Large intestine (tissue), 3 donors: ENCODE data around the gene RAD51B. TPM values are rescaled to one million over a fixed set of nuclear protein-coding genes. Genes with fewer than 3 reads are reported as not detected.

Experiments
- DNase-seq, 2 donors: peaks; one replicate each; pipeline versions ENCODE4 v3.0.0 to v3.0.0-alpha.2; 2013
- H3K27ac ChIP-seq: one replicate; pipeline ENCODE4 v1.5.1; 2013; ENCODE audit warnings: low read length
- H3K27me3 ChIP-seq: 2 replicates; pipeline ENCODE4 v1.6.1; 2013; ENCODE audit warnings: low read length; ENCODE audit not compliant: control insufficient read depth, insufficient read depth
- H3K36me3 ChIP-seq: 2 replicates; pipeline ENCODE4 v1.6.1; 2013; ENCODE audit warnings: low read length; ENCODE audit not compliant: control insufficient read depth, insufficient read depth
- H3K4me1 ChIP-seq: one replicate; pipeline ENCODE4 v1.6.1; 2013; ENCODE audit warnings: low read length; ENCODE audit not compliant: control insufficient read depth, insufficient read depth
- H3K4me3 ChIP-seq: one replicate; pipeline ENCODE4 v1.5.1; 2013; ENCODE audit warnings: low read length
- H3K9me3 ChIP-seq: one replicate; pipeline ENCODE4 v1.6.1; 2013; ENCODE audit warnings: mild to moderate bottlenecking, low read depth, low read length, moderate library complexity; ENCODE audit not compliant: control insufficient read depth
- WGBS: methylation state at CpG from one replicate; pipeline ENCODE4 v1.1.5; 2013; ENCODE audit warnings: low lambda C conversion rate; ENCODE audit not compliant: insufficient coverage; 5-methylcytosine and 5-hydroxymethylcytosine counted together
- polyA plus RNA-seq: library from polyadenylated mRNA; unstranded; fragments of 120-200 nt; gene quantifications from one replicate; pipeline ENCODE4 v1.2.1, GENCODE V29; 2013

RAD51B gene
- polyA plus RNA-seq, 1 donor, result 6.4 TPM

DNA sequence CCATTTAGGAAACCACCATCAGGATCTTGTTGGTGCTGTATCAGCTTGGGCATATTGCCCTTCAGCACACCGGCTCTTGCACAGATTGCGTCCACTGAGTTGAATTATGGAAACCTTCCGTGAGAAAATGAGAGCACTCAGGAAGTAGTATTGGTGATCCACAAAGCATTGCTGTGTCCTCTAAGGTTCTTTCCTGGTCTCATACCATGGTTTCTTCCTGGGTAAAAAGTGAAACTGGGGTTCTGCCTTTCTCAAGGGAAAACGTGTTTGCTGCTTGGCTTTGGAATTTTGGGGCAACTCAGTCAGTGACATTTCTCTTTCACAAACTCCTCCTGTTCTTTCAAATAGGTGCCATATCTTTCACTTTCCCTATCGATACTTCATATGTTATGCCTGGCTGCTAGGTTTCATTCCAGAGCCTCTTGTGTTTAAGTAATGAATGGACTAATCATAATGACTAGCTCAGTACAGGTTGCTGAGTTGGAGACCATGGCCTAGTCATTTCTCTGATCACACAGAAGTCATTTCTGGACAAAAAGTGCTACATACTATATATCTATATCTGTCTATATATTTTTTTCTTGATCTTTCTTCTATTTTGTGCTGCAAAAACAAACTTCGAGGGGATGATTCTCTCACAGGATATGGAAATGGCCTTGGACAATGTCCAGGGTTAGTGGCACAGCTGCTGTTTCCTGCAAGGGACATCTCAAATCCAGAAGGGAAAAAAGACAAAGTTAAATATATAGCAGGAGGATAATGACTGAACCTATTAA is 549.9 kb downstream of the RAD51B start:
- Histone ChIP-seq H3K9me3 (no peaks in the 10 kb centered on the region), H3K4me1 (peaks cover 7% of the 10 kb centered on the region), H3K27me3 (no peaks in the 10 kb centered on the region), H3K36me3 (no peaks in the 10 kb centered on the region), H3K27ac (no peak overlapping the region), H3K4me3 (no peak overlapping the region)
- WGBS, result 92% methylated on average over 2 of the region's 6 CpGs
- DNase-seq, result no peak

DNA sequence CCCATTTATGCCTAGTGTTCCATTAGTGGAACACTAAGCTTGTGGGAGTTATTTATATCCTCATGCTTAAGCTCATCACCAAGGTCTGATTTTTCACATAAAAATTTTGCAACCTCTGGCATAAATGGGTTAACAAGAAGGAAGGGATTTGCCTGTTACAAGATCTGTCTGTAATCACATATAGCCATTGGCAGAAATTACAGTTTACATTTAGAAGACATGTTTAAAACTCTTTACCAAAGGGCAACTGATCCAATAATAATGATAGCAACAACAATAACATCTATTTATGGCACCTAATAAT is 550.4 kb downstream of the RAD51B start:
- Histone ChIP-seq H3K4me3 (no peak overlapping the region), H3K9me3 (no peaks in the 10 kb centered on the region), H3K4me1 (peaks cover 3% of the 10 kb centered on the region), H3K27ac (no peak overlapping the region), H3K36me3 (no peaks in the 10 kb centered on the region), H3K27me3 (no peaks in the 10 kb centered on the region)
- no peak for DNase-seq

DNA sequence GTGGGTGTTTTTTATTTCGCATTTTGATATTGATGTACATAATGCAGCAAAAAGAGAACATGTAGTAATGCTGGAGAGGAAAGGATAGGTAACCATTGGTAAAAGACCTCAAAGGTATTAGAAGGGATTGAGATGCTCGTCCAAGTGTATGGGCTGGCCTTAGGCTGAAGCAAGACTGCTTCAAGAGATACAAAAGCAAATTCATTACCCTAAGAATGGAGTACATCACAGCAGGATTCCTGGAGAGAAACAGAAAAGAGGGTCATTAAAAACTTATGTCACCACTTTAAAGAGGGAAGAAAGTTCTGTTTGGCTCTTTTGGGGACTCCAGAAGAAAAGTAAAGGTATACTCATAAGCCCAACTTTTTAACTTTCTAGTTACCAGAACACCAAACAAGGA is 552.8 kb downstream of the RAD51B start:
- Histone ChIP-seq H3K4me3 (no peak overlapping the region), H3K27me3 (no peaks in the 10 kb centered on the region), H3K36me3 (no peaks in the 10 kb centered on the region), H3K27ac (no peak overlapping the region), H3K4me1 (peaks cover 7% of the 10 kb centered on the region), H3K9me3 (no peaks in the 10 kb centered on the region)
- DNase-seq, result no peak
- 100% methylated on average over 1 of the region's 2 CpGs for WGBS

DNA sequence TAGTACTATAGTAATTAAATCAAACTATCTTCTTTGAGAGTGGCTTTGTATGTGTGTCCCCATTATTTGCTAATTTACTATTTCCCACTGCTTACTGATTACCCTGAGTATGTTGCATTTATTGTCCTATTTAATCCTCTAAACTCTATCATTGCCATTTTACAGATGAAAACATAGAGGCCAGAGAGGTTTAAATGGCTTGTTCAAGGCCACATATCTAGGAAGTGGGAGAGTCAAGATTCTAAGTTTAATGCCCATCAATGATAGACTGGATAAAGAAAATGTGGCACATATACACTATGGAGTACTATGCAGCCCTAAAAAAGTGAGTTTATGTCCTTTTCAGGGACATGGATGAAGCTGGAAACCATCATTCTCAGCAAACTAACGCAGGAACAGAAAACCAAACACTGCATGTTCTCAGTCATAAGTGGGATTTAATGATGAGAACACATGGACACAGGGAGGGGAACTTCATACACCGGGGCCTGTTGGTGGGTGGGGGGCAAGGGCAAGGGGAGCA is 553.6 kb downstream of the RAD51B start:
- no peak overlapping the region for H3K4me3 ChIP-seq
- peaks cover 10% of the 10 kb centered on the region for H3K4me1 ChIP-seq
- H3K27me3 ChIP-seq, result no peaks in the 10 kb centered on the region
- no peaks in the 10 kb centered on the region for H3K9me3 ChIP-seq
- no peak for DNase-seq
- WGBS, result no CpG with 5 or more reads among the region's 2 CpGs
- H3K27ac ChIP-seq, result no peak overlapping the region
- no peaks in the 10 kb centered on the region for H3K36me3 ChIP-seq

DNA sequence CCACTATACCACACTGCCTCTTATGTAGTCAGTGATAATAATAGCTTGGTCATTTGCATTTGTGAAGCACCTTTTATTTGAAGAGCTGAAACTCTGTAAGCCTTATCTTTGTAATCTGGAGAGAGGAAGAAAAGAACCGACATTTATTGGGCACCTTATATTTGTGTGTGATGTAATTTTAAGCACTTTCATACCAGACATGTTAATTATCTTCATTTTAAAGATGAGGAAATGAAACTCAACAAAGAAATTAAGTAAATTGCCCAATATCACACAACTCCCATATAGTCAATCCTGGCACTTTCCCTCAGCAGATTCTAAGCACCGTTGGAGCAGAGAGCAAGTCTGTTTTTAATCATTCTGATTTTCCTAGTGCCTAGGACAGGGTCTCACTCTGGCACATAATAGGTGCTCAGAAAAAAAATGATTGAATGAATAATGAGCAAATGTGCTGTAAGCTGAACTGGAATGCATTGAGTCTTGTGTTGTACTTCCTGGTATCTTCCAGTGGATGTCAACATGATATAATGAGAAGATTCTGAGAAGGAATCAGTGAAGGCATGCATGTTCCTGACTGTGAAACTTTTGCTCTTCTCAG is 554.4 kb downstream of the RAD51B start:
- Histone ChIP-seq H3K4me1 (peaks cover 10% of the 10 kb centered on the region), H3K9me3 (no peaks in the 10 kb centered on the region), H3K4me3 (no peak overlapping the region), H3K27ac (no peak overlapping the region), H3K27me3 (no peaks in the 10 kb centered on the region), H3K36me3 (no peaks in the 10 kb centered on the region)
- no CpG with 5 or more reads among the region's 2 CpGs for WGBS
- DNase-seq, result no peak

DNA sequence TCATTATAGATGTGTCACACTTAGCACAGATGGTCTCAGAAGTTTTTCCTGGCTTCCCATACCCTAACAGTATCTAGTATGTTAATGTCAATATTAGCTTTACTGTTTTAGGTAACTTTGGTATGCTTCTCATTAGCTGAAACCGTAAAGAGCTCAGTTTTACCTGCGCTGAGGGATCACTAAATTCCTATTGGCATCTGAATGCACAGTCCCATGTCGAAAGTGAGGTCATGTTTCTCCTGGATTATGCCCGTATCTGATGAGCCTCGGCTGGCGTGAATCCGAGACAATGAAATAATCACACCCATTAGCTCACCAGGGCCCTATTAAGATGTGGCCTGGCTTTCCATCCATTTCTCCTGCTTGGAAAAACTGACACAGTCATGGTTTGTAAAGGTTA is 555.1 kb downstream of the RAD51B start:
- no CpG with 5 or more reads among the region's 7 CpGs for WGBS
- no peak for DNase-seq
- H3K4me1 ChIP-seq, result peaks cover 10% of the 10 kb centered on the region
- no peak overlapping the region for H3K4me3 ChIP-seq
- no peak overlapping the region for H3K27ac ChIP-seq
- no peaks in the 10 kb centered on the region for H3K36me3 ChIP-seq
- no peaks in the 10 kb centered on the region for H3K27me3 ChIP-seq
- no peaks in the 10 kb centered on the region for H3K9me3 ChIP-seq

DNA sequence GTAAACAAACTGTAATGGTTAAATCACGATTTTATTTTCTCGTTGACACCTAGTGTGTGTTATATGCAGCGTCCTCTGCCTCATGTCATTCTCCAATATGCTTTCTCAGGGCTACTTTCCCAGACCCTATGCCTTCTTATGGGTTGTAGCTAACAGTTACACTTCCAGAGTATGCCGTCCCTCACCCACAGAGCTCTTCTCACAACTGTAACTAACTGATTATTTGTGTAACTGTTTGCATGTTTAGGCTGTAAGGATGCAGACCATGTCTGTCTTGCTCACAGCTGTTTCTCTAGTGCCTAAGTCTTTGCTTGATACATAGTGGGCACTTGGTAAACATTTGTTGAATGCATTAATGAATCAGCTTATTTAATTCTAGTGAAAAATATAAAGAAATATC is 555.8 kb downstream of the RAD51B start:
- H3K4me3 ChIP-seq, result no peak overlapping the region
- no peak for DNase-seq
- WGBS, result 100% methylated on average over 1 of the region's 4 CpGs
- no peaks in the 10 kb centered on the region for H3K9me3 ChIP-seq
- no peak overlapping the region for H3K27ac ChIP-seq
- H3K27me3 ChIP-seq, result no peaks in the 10 kb centered on the region
- H3K36me3 ChIP-seq, result no peaks in the 10 kb centered on the region
- H3K4me1 ChIP-seq, result peaks cover 10% of the 10 kb centered on the region

DNA sequence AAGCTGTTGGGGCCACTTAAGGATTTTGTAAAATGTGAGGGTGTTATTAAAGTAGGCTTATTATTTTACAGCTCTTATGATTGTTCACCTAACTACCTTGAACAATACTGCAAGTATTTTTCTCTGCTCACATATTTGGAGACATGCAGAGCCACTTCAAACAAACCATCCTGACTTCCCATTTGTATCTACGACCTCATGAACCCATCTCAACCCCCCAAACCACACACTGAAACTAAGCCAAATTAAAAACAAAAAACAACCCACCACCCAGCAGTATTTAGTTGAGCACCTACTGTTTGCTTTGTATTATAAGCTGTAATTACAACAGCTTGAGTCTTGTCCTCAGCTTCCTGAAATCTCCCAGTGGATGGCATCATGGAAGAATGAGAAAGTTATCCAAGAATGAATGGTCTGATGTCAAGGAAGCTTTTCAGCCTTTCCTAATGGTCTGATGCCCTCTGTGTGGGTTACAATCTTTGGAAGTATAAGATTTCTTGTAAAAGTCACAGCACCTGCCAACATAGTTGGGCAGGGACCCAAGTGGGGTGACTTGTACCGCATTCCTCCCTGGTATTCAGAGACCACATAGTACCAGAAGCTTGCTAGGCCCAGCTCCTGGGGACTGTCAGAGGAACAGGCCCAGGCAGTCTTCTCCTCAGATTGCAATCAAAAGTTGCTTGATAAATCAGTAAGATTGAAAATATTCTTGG is 556.6 kb downstream of the RAD51B start:
- Histone ChIP-seq H3K36me3 (no peaks in the 10 kb centered on the region), H3K9me3 (no peaks in the 10 kb centered on the region), H3K4me3 (no peak overlapping the region), H3K4me1 (peaks cover 10% of the 10 kb centered on the region), H3K27ac (peak overlapping the region; percentile 33), H3K27me3 (no peaks in the 10 kb centered on the region)
- WGBS, result 80% methylated on average over 1 of the region's 2 CpGs
- no peak for DNase-seq

DNA sequence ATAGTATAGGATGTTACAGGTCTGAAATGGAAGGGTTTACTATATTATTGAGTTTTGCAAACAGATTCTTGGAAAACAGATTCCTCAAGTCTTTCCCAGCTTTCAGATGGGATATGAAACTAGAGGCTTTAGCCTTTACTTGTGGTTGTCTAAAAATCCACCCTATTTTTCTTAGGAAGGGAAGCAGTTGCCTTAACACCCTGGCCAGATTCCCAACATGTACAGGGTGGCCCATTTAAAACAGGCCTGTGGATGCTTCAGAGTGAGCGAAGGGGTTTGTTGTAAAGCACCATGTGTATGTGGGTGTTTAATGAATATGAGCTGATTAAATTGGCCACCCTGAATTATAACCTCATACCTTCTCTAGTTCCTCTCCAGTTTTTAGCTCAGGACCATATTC is 557.4 kb downstream of the RAD51B start:
- Histone ChIP-seq H3K9me3 (no peaks in the 10 kb centered on the region), H3K36me3 (no peaks in the 10 kb centered on the region), H3K27me3 (no peaks in the 10 kb centered on the region), H3K4me3 (no peak overlapping the region), H3K4me1 (peaks cover 10% of the 10 kb centered on the region), H3K27ac (peak overlapping the region; percentile 33)
- no peak for DNase-seq
- WGBS, result no CpG with 5 or more reads among the region's 1 CpG

DNA sequence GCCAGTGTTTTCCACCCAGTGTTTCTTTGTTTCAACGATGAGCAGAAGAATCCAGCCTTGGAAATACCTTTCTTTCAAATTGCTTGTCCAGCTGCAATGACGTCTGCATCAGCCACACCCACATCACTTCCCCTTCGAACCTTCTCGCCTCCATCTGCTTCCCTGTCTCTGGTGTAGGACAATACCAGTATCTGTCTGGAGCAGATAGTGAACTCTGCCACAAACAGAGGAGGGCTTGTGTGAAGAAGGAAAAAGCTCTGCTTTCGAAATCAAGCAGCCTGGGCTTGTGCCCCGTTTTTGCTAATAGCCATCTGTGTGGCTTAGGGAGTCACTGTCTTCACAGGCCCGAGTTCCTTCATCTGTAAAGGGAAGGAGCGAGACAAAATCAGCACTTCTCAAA is 557.9 kb downstream of the RAD51B start:
- H3K27ac ChIP-seq, result peak overlapping the region; percentile 33
- H3K9me3 ChIP-seq, result no peaks in the 10 kb centered on the region
- peaks cover 10% of the 10 kb centered on the region for H3K4me1 ChIP-seq
- H3K27me3 ChIP-seq, result no peaks in the 10 kb centered on the region
- peak; percentile 72 to 83 for DNase-seq
- no peak overlapping the region for H3K4me3 ChIP-seq
- H3K36me3 ChIP-seq, result no peaks in the 10 kb centered on the region
- 17% methylated on average over 1 of the region's 8 CpGs for WGBS
